IPS-11a (cell line): Measurements from ENCODE around the gene PEBP1.
A peak's percentile ranks its signal among the peaks of the same experiment; 100 is the strongest.

Source experiments
- H3K4me3 ChIP-seq: one replicate; pipeline ENCODE4 v1.5.1; 2013; ENCODE audit warnings: low read depth, low read length, control low read depth

The PEBP1 gene

DNA sequence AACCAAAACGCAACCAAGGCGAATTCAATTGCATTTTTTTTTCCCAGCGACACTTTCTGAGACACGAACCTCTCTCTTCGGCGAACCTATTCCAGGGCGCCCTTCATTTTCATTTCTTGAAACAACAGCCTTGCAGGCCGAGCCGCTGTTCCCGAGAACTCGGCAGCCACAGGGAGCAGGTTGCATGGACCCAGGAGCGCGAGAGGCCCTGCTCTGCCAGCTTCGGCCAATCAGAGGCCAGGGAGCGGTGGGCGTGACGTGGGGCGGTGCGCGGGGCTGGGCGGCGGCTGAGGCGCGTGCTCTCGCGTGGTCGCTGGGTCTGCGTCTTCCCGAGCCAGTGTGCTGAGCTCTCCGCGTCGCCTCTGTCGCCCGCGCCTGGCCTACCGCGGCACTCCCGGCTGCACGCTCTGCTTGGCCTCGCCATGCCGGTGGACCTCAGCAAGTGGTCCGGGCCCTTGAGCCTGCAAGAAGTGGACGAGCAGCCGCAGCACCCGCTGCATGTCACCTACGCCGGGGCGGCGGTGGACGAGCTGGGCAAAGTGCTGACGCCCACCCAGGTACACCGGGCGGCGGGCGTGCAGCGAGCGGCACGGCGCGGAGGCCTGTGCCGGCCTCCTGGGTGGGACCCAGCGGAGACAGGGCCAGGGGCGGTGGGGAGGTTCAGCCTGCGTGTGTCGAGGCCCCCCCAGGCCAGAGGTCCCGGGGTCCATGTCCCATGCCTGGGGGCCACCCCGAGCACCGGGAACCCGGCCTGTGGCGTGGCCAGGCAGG, at the start of gene PEBP1:
Gene PEBP1, plus strand, starts transcription at position 337 of the 771 bp plus-strand sequence. Its CDS starts 86 bp downstream, at position 423.
- H3K4me3 ChIP-seq = peak within 1 kb of the TSS; percentile 89

GRCh38 chr12:118089782-118090181, 46.1 kb upstream of the PEBP1 start:
- no peak overlapping the region for H3K4me3 ChIP-seq

DNA sequence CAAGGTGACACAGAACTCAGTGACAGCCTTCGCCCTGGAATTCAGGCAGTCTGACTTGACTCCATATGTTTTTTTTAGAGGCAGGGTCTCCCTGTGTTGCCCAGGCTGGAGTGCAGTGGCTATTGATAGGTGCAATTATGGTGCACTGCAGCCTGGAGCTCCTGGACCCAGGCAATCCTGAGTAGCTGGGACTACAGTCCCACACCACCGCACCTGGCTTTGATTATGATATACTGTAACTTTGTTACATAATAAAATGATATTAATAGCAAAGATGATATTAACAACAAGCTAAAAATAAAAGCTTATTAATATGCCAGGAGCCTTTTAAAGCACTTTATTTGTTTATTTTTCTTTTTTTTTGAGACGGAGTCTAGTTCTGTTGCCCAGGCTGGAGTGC, 41.9 kb upstream of the PEBP1 start:
- no peak overlapping the region for H3K4me3 ChIP-seq

DNA sequence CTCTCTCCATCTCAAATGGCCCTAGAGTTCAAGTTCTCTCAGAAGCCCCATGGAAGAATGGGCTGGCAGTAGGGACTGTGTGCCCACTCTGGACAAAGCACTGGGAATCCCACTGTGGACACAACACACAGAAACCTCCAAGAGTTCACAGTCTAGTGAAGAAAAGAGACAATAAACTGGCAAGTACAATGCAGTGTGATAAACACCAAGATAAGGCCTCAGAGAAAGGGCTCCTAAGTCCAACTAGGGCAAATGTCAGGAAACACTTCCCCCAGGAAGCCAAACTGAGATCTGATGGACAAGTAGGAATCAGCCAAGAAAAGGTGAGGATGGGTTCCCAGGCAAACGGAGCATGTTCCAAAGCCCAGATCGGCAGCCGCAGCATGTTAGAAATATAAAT, 37.5 kb upstream of the PEBP1 start:
- no peak overlapping the region for H3K4me3 ChIP-seq

DNA sequence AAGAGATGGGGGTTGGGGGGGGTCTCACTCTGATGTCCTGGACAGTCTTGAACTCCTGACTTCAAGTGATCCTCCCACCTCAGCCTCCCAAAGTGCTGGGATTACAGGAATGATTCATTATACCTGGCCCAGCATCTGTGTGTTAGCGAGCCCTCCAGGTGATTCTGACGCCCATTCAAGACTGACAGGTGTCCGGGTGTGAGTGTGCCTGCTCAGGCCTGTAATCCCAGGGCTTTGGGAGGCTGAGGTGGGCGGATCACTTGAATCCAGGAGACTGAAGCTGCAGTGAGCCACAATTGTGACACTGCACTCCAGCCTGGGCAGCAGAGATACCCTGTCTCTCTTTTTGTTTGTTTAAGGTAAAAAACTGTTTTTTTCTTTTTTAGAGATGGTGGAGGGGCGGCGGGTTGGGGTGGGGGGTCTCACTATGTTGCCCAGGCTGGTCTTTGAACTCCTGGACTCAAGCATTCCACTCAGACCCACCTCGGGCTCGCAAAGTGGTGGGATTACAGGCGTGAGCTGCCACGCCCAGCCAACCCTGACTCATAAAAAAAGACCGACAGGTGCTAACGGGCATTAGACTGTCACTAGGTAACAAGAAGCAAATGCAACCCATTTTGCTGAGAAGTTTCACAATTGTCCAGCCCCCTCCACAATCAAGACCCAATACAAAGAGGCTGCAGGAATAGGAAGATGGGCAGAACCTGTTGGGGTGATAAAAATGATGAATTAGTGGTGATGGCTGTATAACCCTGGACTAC, 36.8 kb upstream of the PEBP1 start:
- no peak overlapping the region for H3K4me3 ChIP-seq

DNA sequence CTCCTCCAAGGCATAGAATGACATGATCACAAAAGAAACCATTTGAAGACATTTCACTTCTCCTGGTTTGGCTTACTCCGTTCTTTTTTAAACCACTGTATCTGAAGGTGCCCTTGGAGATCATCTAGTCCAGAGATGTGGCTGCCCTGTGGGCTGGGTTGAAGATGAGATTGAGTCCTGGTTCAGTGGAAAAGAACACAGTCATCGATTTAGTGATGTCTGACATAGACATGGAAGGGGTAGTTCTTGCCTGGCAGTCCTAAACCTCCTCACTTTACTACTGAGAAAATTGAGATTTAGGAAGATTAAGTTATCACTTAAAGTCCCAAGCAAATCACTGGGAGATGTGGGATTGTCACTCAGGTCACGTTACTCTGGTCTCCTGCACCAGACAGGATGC, 34.9 kb upstream of the PEBP1 start:
- no peak overlapping the region for H3K4me3 ChIP-seq

DNA sequence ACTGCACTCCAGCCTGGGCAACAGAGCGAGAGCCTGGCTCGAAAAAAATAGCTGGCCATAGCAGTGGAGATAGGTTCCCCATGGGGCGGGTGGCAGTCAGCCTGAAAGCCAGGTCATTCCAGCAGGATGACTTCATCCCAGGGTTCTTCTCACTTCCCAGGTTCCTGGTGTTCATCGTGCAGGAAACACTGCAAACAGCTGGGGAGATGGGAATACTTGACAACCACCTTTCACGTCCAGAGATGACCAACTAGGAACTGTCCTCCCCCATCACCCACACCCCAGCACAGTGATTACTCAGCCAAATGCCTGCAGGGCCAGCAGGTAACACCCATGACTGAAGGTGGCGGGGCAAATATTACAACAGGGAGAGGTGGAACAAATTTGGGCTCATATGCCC, 33.9 kb upstream of the PEBP1 start:
- peak overlapping the region; percentile 92 for H3K4me3 ChIP-seq

GRCh38 chr12:118102609-118103008, 33.3 kb upstream of the PEBP1 start:
- H3K4me3 ChIP-seq = peak overlapping the region; percentile 92

DNA sequence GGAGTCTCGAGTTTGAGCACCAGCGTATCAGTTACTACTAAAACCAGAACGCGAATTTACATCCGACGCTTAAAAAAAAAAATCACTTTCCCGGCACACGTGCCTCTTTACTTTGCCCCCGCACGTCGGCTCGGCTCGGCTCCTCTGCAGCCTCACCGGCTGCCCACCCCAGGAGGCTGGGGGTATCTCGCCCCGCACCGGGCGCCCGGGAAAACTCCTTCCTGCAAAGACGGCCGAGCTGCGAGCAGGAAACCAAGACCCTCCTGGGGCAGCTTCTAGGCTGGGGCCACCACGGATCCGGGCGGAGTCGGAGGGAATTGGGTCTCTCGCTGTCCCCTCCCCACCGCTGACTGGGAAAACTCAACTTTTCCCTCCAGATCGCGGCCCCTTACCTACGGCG, 32.7 kb upstream of the PEBP1 start:
- peak overlapping the region; percentile 92 for H3K4me3 ChIP-seq

- peak within 1 kb of the TSS; percentile 92 for H3K4me3 ChIP-seq
Measured at GRCh38 chr12:118103601-118104382, 32.1 kb upstream of the PEBP1 start, which contains the start of gene VSIG10. Gene VSIG10 (minus strand): TSS chr12:118104011. CDS start chr12:118103671, 340 bp downstream.

- H3K4me3 ChIP-seq = no peak overlapping the region
Measured at GRCh38 chr12:118107011-118107410, 28.9 kb upstream of the PEBP1 start.

DNA sequence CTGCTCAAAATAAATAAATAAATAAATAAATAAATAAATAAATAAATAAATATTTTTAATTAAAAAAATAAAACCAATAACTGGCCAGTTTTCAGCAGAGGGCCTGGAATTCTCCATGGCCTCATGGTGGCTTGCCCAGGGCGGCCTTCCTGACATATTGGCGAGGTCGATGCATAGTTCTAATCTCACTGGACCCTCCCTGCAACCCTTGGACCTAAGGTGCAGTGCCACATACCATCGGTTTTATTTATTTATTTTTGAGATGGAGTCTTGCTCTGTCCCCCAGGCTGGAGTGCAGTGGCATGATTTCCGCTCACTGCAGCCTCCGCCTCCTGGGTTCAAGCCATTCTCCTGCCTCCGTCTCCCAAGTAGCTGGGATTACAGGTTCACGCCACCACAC, 28.2 kb upstream of the PEBP1 start:
- H3K4me3 ChIP-seq = no peak overlapping the region

- no peak overlapping the region for H3K4me3 ChIP-seq
Measured at GRCh38 chr12:118109088-118109487, 26.8 kb upstream of the PEBP1 start.

DNA sequence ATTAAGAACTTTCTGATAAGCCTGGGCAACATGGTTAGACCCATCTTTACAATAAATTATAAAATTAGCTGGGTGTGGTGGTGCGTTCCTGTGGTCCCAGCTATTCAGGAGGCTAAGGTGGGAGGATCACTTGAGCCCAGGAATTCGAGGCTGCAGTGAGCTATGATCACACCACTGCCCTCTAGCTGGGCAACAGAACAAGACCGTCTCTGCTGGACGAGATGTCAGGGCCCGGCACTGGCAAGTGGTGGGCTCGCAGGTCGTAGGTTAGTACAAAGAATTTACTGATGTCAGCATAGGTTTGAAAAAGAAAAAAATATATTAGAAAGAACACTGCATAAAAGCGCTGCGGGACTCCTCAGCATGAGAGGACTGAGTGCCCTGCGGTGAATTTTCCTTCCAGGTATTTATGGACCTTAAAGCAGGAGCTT, 16.5 kb upstream of the PEBP1 start:
- H3K4me3 ChIP-seq = no peak overlapping the region

DNA sequence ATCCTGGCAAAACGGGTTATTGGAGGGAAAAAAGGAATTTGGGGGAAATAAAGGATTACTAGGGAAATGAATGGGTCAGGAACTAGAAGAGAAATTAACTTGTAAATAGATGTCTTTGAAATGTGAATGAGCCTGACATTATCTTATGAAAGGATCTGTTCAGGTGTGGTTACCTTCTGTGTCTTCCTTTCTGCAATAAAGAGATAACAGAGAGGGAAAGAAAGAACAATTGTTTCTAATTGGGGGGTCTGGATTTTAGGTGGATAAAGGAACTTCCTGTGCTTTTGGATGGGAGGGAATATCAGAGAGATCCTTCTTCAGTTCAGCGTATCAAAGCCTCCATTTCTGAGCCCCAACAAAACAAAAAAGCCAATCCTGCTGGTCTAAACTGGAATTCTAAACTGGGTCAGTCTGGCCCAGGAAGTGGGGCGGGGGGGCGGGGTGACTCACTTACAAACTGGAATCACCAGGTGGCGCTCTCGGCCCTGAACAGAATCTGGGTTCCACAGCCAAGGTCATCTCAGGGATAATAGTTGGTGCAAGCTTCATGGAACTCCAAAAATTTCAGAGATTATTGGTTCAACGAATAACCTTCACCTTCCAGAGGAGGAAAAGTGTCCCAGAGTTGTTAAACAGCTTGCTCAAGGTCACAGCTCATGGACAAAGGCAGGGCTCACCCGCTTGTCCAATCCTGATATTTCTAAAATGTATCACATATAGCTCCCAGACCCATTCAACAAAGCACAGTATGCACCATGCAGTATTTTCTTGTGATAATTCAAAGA, 15.2 kb upstream of the PEBP1 start:
- H3K4me3 ChIP-seq = no peak overlapping the region

DNA sequence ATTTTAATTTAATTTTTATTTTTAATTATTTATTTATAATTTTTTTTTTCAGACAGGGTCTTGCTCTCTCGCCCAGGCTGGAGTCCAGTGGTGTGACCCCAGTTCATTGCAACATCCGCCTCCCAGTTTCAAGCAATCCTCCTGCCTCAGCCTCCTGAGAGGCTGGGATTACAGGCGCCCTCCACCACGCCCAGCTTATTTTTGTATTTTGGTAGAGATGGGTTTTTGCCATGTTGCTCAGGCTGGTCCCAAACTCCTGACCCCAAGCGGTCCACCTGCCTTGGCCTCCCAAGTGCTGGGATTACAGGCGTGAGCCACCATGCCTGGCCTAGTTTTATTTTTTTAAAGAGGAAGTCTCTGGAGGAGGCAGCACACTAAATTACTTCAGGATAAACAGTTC, 13.7 kb upstream of the PEBP1 start:
- H3K4me3 ChIP-seq = no peak overlapping the region

- no peak overlapping the region for H3K4me3 ChIP-seq
Measured at GRCh38 chr12:118124333-118124874, 11.5 kb upstream of the PEBP1 start.

DNA sequence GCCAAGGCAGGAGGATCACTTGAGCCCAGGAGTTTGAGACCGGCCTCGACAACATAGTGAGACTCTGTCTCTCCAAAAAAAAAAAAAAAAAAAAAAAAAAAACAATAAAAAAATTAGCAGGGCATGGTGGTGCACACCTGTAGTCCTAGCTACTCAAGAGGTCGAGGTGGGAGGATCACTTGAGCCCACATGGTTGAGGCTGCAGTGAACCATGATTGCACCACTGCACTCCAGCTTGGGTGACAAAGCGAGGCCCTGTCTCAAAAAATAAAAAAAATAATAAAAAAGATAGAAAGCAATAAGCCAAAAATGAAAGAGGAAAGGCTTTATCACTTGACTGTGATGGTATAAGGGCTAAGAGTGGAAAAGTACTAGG, 10.2 kb upstream of the PEBP1 start:
- no peak overlapping the region for H3K4me3 ChIP-seq

DNA sequence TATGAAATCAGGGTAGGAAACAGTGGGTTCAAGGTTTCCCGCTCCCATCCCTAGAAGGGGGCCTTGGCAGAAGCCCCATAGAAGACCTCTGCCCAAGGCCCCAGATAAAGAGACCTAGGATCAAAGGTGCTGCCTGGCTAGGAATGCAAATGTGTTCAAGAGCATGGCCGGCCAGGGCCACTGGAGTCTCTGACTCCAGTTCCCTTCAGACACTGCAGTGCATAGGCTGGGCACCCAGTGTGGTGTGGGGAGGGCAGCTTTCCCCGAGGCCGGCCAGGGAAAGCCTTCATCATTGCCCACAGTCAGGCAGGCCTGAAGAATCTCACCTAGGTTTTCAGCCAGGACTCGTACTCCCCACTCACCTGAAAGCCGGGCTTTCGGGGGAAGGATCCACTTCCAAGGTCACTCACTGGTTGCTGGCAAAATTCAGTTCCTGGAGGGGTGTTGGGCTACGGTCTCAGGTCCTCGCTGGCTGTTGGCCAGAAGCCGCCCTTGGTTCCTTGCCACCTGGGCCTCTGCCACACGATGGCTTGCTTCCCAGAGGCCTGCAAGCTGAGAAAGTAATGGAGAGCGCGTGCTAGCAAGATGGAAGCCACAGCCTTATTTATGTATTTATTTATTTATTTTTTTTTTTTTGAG, 9.7 kb upstream of the PEBP1 start:
- H3K4me3 ChIP-seq = no peak overlapping the region

- H3K4me3 ChIP-seq = no peak overlapping the region
Measured at GRCh38 chr12:118127867-118128266, 8.1 kb upstream of the PEBP1 start.
